Pancreas (tissue), 10 donors: ENCODE measurements around the gene UBA1. TPM values are rescaled to one million over a fixed set of nuclear protein-coding genes. Genes with fewer than 3 reads are reported as not detected.

Experiments used
- ATAC-seq, 4 donors: fragments of 200-7000 bp; cut with Tn5 transposase; one replicate each; pipeline versions ENCODE4 v1.8.0 to v1.9.1; 2020; ENCODE audit warnings: mild to moderate bottlenecking in 4 of 4, moderate library complexity in 4 of 4
- DNase-seq, 6 donors: peaks; one replicate each; pipeline ENCODE4 v3.0.0-alpha.2; 2020
- FAIRE-seq: peaks from 2 replicates; lab custom pipeline; 2012; peaks lifted over from hg19 to GRCh38; lab: Jason Lieb, UNC
- H3K27ac ChIP-seq, 4 donors: fragments of 200-600 bp; sonication (generic); 1 replicate in 3 of 4; 2 replicates in 1 of 4; pipeline versions ENCODE4 v1.5.0 to v1.8.0; 2020
- H3K27me3 ChIP-seq, 4 donors: fragments of 200-600 bp; one replicate each; pipeline ENCODE4 v1.8.0; 2021
- H3K36me3 ChIP-seq, 3 donors: fragments of 200-600 bp; sonication (generic) in 1 of 3; one replicate each; pipeline versions ENCODE4 v1.5.0 to v1.8.0; 2020 to 2021
- H3K4me1 ChIP-seq, 3 donors: fragments of 200-600 bp; one replicate each; pipeline ENCODE4 v1.8.0; 2021
- H3K4me3 ChIP-seq, 4 donors: fragments of 200-600 bp; sonication (generic) in 2 of 4; one replicate each; pipeline versions ENCODE4 v1.5.0 to v1.8.0; 2020 to 2021
- H3K9me3 ChIP-seq, 4 donors: fragments of 200-600 bp; one replicate each; pipeline ENCODE4 v1.8.0; 2021
- CTCF ChIP-seq, 4 donors: fragments of 200-600 bp; sonication (generic) in 3 of 4; IDR thresholded peaks; one replicate each; pipeline versions ENCODE4 v1.5.0 to v1.8.0; 2021; ENCODE audit warnings: antibody characterized with exemption in 4 of 4
- WGBS, 2 donors: extraction: QIAGEN DNeasy Blood & Tissue Kit; methylation state at CpG; one replicate each; pipeline ENCODE4 v1.1.7; 2013; 5-methylcytosine and 5-hydroxymethylcytosine counted together
- intact Hi-C, 3 donors: fragments of 100-400 bp; cut with DNase I; formaldehyde crosslinking; loops; one replicate each; pipeline versions ENCODE4 v1.11.1 to v1.14.2; 2022
- polyA plus RNA-seq, 2 donors: library from polyadenylated mRNA; stranded (reverse); fragments of 200-250 nt; gene quantifications; one replicate each; pipeline ENCODE4 v1.2.3, GENCODE V29; 2013
- total RNA-seq, 6 donors: library from RNA; stranded (reverse); fragmentation: NEBNext Ultra II Directional in 4 of 6; extraction: Animal tissue kit (Norgen Biotek cat#: 25700) in 4 of 6; gene quantifications; one replicate each; pipeline versions ENCODE4 v1.2.1 to v1.2.4, GENCODE V29; 2021 to 2023
- donor health status: healthy with polysubstance abuse.
- donor health status: DM: no; HTN: no; CAD: no; lungs with moderate emphysema.
- donor health status: DM: no; HTN: no; CAD: no.
- donor health status: control.
- donor health status: control.
- donor health status: Bipolar disorder and iron deficiency.
- donor health status: DM: yes; HTN: yes; CAD: no.
- donor health status: DM: no; HTN: no; CAD: no.
- donor health status: DM: no; HTN: no; CAD: no.
- donor health status: DM: yes; HTN: yes; CAD: no.

UBA1 gene
- total and polyA plus RNA-seq, 8 donors, result 49.0 to 117 (median 64.3) TPM

- DNase-seq, result peak in 2 of 6 donors; percentile 35 to 51
- WGBS, 2 donors, result 89 to 94% methylated on average over 17 of the region's 17 CpGs
- no peak for FAIRE-seq
- ATAC-seq, result no peak
- no peaks in the 10 kb centered on the region for H3K27me3 ChIP-seq
- H3K4me3 ChIP-seq, result no peak overlapping the region
- intact Hi-C loops, result no loop called here
- no peaks in the 10 kb centered on the region for H3K9me3 ChIP-seq
- H3K4me1 ChIP-seq, result peaks cover 0 to 6% (median 0%) of the 10 kb centered on the region in 3 donors
- peaks cover 0 to 35% (median 5%) of the 10 kb centered on the region in 3 donors for H3K36me3 ChIP-seq
- H3K27ac ChIP-seq, result no peak overlapping the region
- TF ChIP-seq CTCF (IDR thresholded peaks at IDR 0.05), result no peak
These were observed 30.8 kb downstream of the UBA1 start for GRCh38 chrX:47224266-47224895.

GRCh38 chrX:47224896-47225290, 31.3 kb downstream of the UBA1 start:
- H3K4me3 ChIP-seq, result no peak overlapping the region
- intact Hi-C loops, result no loop called here
- no peak overlapping the region for H3K27ac ChIP-seq
- ATAC-seq (no peak), DNase-seq (peak in 2 of 6 donors; percentile 20 to 34), FAIRE-seq (no peak)
- TF ChIP-seq CTCF (IDR thresholded peaks at IDR 0.05), result no peak
- peaks cover 0 to 35% (median 5%) of the 10 kb centered on the region in 3 donors for H3K36me3 ChIP-seq
- H3K4me1 ChIP-seq, result peaks cover 0 to 6% (median 0%) of the 10 kb centered on the region in 3 donors
- H3K9me3 ChIP-seq, result no peaks in the 10 kb centered on the region
- 93 to 98% methylated on average over 4 of the region's 4 CpGs for WGBS, 2 donors
- H3K27me3 ChIP-seq, result no peaks in the 10 kb centered on the region

GRCh38 chrX:47226071-47226470, 32.4 kb downstream of the UBA1 start:
- Histone ChIP-seq H3K36me3 (peaks cover 0 to 35% (median 5%) of the 10 kb centered on the region in 3 donors), H3K4me1 (no peaks in the 10 kb centered on the region), H3K9me3 (no peaks in the 10 kb centered on the region), H3K27ac (no peak overlapping the region), H3K27me3 (no peaks in the 10 kb centered on the region), H3K4me3 (no peak overlapping the region)
- WGBS, 2 donors, result 86 to 89% methylated on average over 6 of the region's 6 CpGs
- DNase-seq, result peak in 2 of 6 donors; percentile 53 to 57
- intact Hi-C loops, result no loop called here
- TF ChIP-seq CTCF (IDR thresholded peaks at IDR 0.05), result no peak
- no peak for FAIRE-seq
- no peak for ATAC-seq

- peaks cover 0 to 35% (median 5%) of the 10 kb centered on the region in 3 donors for H3K36me3 ChIP-seq
- H3K4me3 ChIP-seq, result no peak overlapping the region
- DNase-seq (peak in 1 of 6 donors; percentile 46), ATAC-seq (no peak), FAIRE-seq (no peak)
- no peaks in the 10 kb centered on the region for H3K27me3 ChIP-seq
- no peaks in the 10 kb centered on the region for H3K4me1 ChIP-seq
- intact Hi-C loops, result no loop called here
- H3K27ac ChIP-seq, result no peak overlapping the region
- TF ChIP-seq CTCF (IDR thresholded peaks at IDR 0.05), result no peak
- no peaks in the 10 kb centered on the region for H3K9me3 ChIP-seq
- WGBS, 2 donors, result 87 to 93% methylated on average over 19 of the region's 19 CpGs
These were observed 33.1 kb downstream of the UBA1 start for GRCh38 chrX:47226531-47227333.

GRCh38 chrX:47227334-47227583, 33.6 kb downstream of the UBA1 start:
- no peak for DNase-seq
- Histone ChIP-seq H3K4me3 (no peak overlapping the region), H3K27me3 (no peaks in the 10 kb centered on the region), H3K36me3 (peaks cover 0 to 35% (median 5%) of the 10 kb centered on the region in 3 donors), H3K9me3 (no peaks in the 10 kb centered on the region), H3K4me1 (no peaks in the 10 kb centered on the region), H3K27ac (no peak overlapping the region)
- ATAC-seq, result no peak
- TF ChIP-seq CTCF (IDR thresholded peaks at IDR 0.05), result no peak
- WGBS, 2 donors, result 93 to 94% methylated on average over 9 of the region's 9 CpGs
- intact Hi-C loops, result no loop called here
- FAIRE-seq, result no peak
